HG02884 (cell line): ENCODE data around the gene MUSTN1.

ENCODE experiments used
- ATAC-seq: cut with Tn5 transposase; IDR thresholded peaks from one replicate; pipeline ENCODE4 v1.9.1; 2021; ENCODE audit warnings: mild to moderate bottlenecking, moderate library complexity; ENCODE audit not compliant: unreplicated experiment

Gene MUSTN1

DNA sequence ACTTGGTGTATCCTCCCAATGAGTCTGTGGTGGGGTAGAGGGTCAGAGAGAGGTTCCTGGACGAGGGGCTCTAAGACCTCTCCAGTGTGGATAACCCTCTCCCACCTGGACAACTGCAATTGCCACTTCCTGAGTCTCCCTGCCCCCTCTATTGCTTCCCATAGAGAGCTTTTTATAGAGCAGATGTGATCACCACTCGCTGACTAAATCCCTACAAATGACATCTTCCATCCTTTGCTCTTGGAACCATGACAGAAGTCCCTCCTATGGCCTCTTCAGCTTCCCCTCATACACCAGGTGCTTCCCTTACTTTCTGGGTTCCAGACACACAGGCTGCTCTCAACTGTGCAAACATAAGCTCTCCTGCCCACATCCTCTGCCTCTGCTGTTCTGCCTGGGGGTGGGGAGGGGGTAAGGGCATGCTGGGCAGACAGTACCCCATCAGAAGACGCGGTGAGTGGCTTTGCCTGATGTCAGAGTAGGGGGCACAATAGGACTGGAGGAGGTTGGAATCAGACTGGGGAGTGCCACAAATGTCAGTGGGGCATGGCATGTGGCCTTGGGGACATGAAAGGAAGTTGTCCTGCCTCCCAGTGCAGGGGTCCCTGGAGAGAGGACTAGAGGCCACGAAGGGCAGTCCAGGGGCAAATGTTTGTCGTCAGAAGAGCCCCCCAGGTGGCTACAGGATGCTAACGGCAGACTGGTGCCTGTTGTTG, 25.0 kb downstream of the MUSTN1 start:
- ATAC-seq, result no peak

DNA sequence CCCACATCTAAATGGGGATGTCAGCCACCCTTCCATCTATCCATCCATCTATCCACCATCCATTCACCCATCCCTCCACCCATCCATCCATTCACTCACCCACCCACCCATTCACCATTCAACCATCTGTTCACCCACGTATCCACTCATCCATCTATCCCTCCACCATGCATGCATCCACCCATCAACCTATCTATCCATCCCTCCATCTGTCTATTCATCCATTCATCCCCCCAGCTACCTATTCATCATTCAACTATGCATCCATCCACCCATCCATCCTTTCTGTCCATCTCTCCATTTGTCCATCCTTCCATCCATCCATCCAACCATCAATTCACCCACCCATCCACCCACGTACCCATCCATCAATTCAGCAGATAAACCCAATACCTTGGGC, 25.7 kb downstream of the MUSTN1 start:
- no peak for ATAC-seq

DNA sequence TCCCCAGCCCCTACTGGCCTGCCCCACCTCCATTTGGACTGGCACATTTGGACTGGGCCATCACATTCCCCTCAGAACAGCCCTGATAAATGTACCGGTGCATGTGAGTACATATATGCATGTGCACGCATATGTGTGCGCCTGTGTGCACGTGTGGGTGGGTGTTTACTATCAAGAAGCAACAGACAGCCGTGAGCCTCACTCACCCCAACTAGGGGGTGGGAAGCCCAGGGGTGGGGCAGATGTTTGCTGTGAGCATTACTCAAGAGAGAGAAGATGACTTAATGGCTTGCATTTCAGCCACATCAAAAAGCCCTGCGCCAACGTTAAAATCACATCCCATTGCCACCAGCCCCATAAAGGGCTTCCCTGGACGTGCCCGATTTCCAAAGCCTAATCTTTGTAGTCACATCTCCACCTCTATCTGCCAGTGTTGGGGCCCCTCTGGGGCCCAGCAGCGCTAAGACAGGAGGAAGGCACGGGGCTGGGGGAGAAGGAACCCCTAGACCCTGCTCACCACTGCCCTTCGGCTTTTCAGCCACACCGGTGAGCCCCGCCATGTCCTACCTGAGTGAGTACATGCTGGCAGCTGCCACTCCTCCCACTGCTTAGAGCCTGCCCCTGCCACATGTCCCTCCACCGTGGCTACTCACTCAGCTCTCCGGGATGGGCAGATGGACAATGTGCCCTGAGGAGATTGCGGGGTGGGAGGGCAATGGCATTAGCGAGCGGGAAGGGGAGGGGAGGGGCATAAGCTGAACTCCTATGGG, 29.4 kb downstream of the MUSTN1 start:
- no peak for ATAC-seq

DNA sequence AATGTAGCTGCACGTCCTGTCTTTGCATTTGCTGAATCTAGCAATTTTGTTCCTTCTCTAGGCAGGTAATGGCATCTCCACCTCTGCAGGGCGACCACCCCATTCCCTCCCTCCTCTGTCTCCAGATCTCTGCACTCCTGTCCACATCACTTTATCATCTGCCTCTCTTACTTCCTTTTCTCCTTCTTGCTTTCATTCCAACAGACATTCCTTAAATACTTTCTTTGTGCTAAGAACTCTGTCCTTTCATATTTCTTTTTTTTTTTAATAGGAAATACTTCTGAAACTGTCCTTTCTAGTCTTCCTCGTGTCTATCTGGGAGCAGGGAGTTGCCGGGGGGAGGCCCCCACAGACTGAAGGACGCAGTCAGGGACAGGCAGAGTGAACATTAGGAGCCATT, 33.0 kb downstream of the MUSTN1 start:
- no peak for ATAC-seq

DNA sequence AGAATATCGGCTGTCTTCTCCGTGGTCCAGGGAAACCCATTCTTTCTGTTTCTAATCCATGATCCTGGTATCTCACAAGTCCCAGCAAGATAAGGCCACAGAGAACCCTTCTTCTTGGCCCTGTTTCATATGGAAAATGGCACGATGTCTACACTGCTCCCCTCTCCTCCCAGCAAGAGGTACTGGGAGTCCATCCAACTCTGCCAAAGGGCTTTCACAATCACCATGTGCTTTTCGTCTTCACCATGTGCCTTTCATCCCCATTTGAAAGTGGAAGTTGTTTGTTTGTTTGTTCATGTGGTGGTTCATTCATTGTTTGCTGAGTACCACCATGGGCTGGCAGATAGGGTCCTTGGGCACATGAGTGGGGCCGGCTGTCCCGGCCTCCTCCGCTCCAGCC, 34.7 kb downstream of the MUSTN1 start:
- no peak for ATAC-seq

DNA sequence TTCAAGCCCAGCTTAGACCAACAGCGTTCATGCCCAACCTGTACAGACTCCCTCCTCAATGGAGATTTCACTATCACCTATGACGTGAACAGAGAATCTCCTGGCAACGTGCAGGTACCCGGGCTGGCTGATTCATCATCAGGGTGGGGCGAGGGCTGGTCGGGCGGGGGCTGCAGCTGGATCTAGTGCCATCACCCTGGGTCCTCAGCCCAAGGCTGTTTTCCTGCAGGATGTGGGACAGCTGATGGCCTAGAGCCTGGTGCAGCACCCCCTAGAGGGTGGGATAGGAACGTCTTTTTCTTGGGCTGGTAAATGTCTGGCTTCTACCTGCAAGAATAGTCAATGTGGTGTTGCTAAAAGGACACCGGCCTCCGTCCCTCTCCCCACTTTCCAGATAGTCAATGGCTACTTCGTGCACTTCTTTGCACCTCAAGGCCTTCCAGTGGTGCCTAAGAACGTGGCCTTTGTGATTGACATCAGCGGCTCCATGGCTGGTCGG, 35.8 kb downstream of the MUSTN1 start:
- ATAC-seq, result no peak

DNA sequence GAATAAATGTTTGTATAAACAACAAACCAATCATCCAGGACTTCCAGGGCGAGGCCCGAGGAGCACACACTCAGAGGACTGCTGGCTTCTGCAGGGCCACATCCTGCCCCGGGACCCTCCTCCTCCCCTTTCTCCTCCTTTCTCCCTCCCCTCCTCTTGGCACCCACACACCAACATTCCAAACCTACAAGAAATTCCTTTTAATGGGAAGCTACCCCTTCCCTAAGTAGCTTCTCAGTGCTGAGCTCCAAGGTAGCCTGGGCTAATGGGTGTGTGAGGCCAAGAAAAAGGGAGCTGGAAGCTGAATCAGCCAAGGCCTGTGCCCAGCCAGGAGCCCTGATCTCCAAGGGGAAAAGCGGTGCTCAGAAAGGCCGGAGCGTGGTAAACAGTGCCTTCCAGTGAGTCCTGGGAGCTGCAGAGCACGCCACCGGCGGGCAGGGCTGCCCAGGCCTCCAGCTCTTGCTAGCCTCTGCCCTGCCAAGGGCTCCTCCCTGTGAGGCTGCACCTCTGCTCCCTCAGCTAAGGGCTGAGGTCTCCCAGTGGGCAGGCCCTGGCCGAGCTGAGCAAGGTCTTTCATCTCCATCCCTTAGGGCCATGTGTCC, 36.3 kb downstream of the MUSTN1 start:
- ATAC-seq, result no peak

DNA sequence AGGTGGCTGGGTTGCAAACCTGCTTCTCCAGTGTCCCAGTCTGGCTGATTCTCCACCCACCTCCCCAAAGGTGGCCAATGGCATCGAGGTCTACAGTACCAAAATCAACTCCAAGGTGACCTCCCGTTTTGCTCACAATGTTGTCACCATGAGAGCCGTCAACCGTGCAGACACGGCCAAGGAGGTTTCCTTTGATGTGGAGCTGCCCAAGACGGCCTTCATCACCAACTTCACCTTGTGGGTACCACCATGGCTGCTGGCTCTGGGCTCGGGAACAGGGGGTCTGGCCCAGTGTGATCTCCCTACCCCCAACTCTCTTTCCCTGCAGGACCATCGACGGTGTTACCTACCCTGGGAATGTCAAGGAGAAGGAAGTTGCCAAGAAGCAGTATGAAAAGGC, 38.4 kb downstream of the MUSTN1 start:
- ATAC-seq, result no peak

DNA sequence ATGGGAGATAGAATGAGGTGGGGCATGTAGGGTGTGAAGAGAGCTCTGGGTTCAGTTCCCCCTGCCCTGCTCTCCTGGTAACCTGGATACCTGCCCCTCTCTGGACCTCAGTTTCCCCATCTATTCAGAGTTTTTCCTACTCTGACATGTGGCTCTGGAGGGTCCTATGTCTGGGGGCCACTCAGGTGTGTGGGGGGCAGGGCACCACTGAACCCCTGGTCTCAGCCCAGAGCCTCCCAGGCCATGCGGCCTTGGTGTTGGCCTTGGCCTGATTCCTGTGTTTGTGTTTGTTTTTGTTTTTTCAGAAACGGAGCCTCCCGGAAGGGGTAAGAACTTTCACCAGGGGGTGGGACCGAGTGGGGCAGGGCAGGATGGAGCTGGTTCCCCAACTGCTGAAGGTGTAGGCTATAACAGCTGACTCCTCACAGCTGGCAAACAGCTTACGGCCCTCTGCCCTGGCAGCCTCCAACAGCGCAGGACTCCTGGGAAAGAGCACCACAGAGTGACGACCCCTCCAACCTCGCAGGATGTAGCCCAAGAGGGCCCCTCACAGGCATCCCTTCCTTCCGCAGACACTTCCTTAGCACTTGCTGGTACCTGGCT, 39.4 kb downstream of the MUSTN1 start:
- ATAC-seq, result no peak

DNA sequence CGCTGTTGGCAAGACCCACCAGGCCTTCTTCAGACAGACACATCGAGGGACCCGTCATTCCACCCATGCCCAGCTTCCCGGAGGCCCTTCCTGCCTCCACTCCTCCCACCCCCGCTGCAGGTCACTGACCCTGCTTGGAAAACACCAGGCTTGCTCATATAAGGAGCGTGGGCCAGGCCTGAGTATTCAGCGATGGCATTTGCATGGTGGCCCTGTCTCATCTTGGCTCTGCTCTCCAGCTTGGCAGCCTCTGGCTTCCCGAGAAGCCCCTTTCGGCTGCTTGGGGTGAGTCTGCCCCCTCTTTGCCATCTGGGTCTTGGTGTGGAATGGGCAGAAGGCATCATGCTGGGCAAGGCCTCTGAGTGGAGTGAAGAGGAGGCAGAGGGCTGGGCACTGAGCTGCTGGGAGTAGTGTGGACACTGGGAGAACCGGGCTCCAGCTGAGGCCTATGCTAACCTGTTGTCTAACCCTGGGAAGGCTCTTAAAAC, 40.2 kb downstream of the MUSTN1 start, which contains the start of gene ITIH3:
Gene ITIH3, plus strand, starts transcription at position 185 of the 488 bp plus-strand sequence. Its CDS starts 8 bp downstream, at position 193.
- ATAC-seq, result no peak

DNA sequence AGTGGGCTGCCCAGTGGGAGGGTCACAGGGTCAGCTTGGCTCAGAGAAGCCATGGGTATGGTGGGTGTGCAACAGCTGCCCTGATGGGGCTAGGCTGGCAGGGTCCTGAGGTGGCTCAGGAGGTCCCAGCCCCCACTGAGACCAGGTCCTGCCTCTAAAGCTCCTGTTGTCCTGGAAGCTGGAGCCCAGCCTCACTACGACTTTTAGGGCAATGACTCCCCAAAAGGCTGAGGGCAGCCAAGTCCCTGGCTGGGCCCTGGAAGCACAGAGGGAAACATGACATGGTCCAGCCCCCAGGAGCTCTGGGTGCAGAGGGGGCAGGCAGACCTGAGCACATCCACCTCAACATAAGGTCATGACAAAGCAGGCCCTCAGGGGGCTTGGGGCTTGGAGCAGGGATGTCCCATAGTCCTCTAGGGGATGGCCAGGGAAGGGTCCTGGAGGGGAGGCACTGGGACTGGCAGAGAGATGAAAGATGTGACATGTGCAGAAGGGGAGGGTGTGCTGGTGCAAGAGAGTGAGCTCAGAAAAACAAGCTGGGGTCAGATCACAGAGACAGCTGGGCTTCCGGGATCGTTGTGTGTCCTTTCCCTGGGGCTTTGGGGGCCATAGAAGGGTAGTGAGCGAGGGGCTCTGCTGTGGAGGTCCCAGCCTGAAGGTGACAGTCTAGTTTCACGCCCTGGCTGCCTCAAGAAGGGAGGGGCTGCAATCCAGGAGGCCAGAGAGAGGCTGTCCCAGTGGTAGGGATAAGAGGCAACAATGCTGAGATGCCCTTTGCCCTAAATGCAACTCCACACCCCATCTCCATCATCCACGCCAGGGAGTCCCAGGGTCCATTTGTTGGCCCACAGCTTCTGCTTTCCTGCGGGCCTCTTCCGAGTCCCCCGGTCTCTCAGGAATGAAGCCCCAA, 40.9 kb downstream of the MUSTN1 start:
- no peak for ATAC-seq

DNA sequence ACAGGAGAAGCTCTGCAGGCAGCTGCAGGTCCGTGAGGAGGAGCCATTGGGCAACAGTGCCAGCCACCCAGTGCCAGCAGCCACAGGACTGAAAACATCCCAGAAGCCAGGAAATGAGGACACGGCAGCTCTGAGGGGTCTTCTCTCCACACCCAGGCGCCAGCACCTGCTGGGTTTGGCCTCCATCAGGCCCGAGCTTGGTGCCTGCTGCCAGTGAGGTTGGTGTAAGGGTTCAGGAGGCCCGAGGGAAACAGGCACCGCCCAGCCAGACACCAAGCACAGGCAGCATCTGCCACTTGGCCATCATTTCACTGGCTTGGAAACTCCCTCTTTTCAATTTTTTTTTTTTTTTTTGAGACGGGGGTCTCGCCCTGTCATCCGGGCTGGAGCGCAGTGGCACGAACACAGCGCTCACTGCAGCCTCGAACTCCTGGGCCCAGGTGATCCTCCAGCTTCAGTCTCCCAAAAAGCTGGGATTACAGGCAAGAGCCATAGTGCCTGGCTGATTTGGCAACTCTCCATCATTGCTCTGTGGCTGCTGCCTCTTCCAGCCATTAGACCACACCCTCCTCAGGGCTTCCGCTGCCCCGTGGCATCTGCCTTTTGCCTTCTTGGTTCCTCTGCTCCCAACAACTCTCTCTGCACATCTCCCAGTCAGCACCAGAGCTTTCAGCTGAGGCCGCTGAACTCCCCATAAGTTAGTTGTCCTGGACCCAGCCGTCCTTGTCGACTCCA, 41.7 kb downstream of the MUSTN1 start:
- ATAC-seq, result no peak

DNA sequence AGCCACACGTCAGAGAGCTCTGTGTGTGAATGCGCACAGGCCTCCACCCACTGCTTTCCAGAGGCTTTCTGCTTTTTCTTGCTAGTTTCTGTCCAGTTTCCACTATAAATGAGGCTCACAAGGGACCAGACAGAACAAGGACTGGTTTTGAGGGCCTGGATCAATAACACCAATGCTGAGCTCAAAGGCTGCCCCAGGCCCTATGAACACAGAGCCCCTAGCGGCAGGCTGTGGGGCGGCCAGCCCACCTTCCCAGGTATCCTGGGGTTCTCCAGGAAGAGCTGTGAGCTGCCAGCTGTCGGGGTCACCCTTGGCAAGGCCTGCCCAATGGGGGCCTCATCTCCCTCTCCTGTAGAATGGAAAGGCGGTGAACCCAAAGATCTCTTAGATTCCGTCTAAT, 42.4 kb downstream of the MUSTN1 start:
- ATAC-seq, result no peak

DNA sequence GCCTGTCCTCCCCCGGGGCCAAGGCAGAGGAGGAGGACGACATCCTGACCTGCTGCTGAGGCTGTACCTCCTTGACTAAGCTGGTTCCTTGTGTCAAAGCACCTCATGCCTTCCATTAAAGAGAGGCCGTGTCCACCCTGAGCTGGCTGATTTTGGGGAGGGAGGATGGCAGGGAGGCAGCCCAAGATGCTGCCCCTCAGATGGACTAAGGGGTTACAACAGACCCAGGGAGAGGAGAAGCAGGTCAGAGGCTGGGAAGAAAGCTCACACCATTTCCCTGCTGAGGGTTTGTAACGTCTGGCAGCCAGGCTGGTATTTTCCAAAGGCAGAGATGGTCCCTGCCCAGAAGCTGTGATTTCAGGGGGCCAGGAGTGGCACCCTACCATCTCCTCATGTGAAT, 42.9 kb downstream of the MUSTN1 start:
- ATAC-seq, result no peak

DNA sequence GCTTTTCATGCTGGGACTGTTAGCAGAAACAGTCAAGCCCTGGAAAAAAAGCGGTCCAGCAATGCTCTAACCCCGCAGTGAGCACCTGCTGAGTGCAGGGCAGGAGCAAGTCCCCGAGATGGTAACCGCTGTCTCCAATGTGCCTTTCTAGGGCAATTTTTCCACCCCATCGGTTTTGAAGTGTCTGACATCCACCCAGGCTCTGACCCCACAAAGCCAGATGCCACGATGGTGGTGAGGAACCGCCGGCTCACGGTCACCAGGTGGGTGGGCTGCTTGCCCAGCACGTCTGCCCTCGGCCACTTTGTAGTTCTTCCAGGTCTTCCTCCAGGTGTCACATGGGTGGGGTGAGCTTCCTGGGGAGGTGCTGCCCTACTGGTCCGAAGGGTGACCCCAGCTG, 43.5 kb downstream of the MUSTN1 start:
- ATAC-seq, result no peak

DNA sequence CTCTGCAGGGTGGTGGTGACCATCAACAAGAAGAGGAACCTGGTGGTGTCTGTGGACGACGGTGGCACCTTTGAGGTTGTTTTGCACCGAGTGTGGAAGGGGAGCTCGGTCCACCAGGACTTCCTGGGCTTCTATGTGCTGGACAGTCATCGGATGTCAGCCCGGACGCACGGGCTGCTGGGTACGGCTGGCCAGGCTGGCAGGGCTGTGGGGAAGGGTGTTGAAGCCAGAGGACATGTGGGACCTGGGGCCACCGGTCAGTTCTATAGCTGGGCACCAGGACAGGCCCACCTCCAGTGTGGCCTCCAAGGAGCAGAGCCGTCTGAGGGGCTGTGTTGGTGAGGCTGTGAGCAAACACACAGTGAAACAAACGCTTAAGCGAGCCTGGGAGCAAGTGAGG, 44.1 kb downstream of the MUSTN1 start:
- ATAC-seq, result no peak

DNA sequence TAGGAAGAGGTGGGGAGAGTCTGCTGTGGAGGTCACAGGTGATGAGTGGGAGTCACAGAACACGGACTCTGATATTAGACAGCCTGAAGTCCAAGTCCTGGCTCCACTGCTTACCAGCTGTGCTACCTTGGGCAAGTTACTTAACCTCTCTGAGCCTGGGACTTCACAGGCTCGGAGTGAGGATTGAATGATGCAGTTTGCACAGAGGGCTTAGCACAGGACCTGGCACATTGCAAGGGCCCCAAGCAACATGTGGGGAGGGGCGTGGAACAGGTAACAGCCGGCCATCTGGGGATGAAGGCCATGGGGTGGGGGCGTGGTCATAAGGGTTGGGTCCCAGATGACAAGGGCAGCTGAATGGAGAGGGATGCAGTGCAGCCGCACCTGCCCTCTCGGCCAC, 44.5 kb downstream of the MUSTN1 start:
- no peak for ATAC-seq

DNA sequence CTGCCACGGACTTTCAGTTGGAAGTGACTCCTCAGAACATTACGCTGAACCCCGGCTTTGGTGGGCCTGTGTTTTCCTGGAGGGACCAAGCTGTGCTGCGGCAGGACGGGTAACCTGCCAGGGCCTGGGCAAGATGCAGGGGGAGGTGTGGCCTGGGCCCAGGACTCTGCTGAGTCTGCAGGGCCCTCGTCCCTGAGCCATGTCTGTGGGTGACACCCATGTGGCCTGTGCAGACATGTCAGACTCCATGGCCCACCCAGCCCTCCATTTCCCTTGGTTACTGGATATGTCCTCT, 45.1 kb downstream of the MUSTN1 start:
- no peak for ATAC-seq

DNA sequence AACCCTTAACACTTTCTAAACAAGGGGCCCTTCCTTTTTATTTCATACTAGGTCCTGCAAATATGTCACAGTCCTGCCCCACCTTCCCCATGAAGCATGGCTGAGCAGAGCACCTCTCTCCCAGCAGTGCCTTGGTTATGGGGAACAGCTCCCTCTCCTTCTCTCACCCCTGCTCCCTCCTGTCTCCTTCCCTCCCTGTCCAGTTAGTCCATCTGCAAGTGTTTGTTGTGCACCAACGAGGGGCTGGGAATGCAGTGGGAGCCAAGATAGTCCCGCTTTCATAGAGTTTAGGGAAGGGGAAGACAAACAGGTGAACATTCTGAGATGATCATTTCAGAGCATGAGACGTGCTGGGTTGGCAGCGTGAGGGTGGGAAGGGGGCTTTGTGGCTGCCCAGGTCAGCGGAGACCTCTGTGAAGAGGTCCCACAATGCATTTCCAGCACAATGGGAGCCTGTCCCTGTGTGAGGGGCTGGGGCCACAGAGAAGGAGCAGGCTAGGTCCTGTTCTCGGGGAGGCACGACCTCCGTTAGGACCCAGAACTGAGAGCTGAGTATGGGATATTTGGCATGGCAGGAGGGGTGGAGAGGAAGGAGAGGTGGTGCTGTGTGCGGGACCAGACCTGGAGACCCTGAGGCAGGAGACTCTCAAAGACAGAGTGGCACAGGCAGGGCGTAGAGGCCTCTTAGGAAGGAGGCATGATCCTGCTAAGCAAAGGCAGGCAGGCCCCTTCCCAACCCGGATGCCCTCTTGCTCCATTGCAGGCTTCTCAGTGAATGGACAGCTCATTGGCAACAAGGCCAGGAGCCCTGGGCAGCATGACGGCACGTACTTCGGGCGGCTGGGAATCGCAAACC, 45.7 kb downstream of the MUSTN1 start:
- no peak for ATAC-seq
